ENCODE data around the gene APH1A. TPM values are rescaled to one million over a fixed set of nuclear protein-coding genes. Genes with fewer than 3 reads are reported as not detected.
"Not testable (repeated sequence)": the region's sequence is repeated elsewhere in the genome, so short reads cannot be mapped to it uniquely, and the experiment has no call there.

The APH1A gene
- 82.6 and 85.0 TPM in 2 replicates for total RNA-seq (2012; rRNA removed)

GRCh38 chr1:150268705-150269403 is at the start of gene APH1A:
TSS of gene APH1A (minus strand) at chr1:150269016. CDS start at chr1:150268810, 206 bp downstream.
- Histone ChIP-seq H3K36me3 (ENCODE audit: insufficient read depth, low read length) (peaks cover 30% of the 10 kb centered on the region), H3K4me1 (ENCODE audit: control insufficient read depth, insufficient read depth, low read length) (peaks cover 22% of the 10 kb centered on the region), H3K4me3 (ENCODE audit: low read length) (peak within 1 kb of the TSS; percentile 94), H3K4me2 (ENCODE audit: low read length) (peak within 1 kb of the TSS; percentile 94), H3K9me3 (replicated peaks; ENCODE audit: low read length) (no peaks in the 10 kb centered on the region), H3K27me3 (ENCODE audit: control insufficient read depth, insufficient read depth, low read length) (no peaks in the 10 kb centered on the region), H3K9ac (ENCODE audit: low read depth, low read length) (peak within 1 kb of the TSS; percentile 98)

DNA sequence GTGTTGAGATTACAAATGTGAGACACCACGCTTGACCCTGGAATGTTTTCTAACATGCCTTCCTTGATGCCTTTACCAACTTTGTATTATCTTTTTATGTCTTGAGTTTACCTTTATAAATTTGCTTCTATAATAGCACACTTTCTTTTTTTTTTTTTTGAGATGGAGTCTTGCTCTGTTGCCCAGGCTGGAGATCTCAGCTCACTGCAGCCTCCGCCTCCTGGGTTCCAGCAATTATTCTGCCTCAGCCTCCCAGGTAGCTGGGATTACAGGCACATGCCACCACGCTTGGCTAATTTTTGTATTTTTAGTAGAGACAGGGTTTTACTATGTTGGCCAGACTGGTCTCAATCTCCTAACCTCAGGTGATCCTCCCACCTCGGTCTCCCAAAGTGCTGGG is 45.9 kb upstream of the APH1A start:
- H3K9me3 ChIP-seq (replicated peaks; ENCODE audit: low read length); H3K4me3 ChIP-seq (ENCODE audit: low read length); H3K4me2 ChIP-seq (ENCODE audit: low read length); H3K36me3 ChIP-seq (ENCODE audit: insufficient read depth, low read length); H3K27me3 ChIP-seq (ENCODE audit: control insufficient read depth, insufficient read depth, low read length); H3K4me1 ChIP-seq (ENCODE audit: control insufficient read depth, insufficient read depth, low read length); H3K9ac ChIP-seq (ENCODE audit: low read depth, low read length): not testable (repeated sequence)

DNA sequence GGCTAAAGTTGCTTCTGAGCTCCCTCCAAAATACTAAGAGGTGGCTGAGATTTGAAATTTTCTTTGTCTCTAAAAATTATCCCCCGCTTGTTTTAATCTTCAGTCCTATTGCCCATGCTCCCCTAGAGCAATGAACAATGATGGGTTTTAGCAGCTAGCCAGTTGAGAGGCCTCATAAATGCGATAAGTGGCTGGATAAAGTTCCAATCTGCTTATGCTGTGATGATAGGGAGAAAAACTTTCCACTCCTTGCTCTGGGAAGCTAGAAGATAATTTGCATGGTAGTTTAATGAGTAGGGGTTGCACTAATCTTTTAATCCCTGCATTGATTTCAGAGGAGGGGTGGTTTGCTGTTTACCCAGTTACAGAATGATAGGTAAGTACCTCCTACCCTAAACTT is 42.9 kb upstream of the APH1A start:
- no peak overlapping the region for H3K4me2 ChIP-seq (ENCODE audit: low read length)
- H3K4me3 ChIP-seq (ENCODE audit: low read length), result no peak overlapping the region
- H3K27me3 ChIP-seq (ENCODE audit: control insufficient read depth, insufficient read depth, low read length), result no peaks in the 10 kb centered on the region
- H3K4me1 ChIP-seq (ENCODE audit: control insufficient read depth, insufficient read depth, low read length), result no peaks in the 10 kb centered on the region
- H3K9ac ChIP-seq (ENCODE audit: low read depth, low read length), result no peak overlapping the region
- H3K36me3 ChIP-seq (ENCODE audit: insufficient read depth, low read length), result peaks cover 11% of the 10 kb centered on the region
- no peaks in the 10 kb centered on the region for H3K9me3 ChIP-seq (replicated peaks; ENCODE audit: low read length)

GRCh38 chr1:150309758-150310508 is 41.1 kb upstream of the APH1A start:
- Histone ChIP-seq H3K9me3 (replicated peaks; ENCODE audit: low read length) (no peaks in the 10 kb centered on the region), H3K4me1 (ENCODE audit: control insufficient read depth, insufficient read depth, low read length) (no peaks in the 10 kb centered on the region), H3K9ac (ENCODE audit: low read depth, low read length) (no peak overlapping the region), H3K27me3 (ENCODE audit: control insufficient read depth, insufficient read depth, low read length) (no peaks in the 10 kb centered on the region), H3K4me2 (ENCODE audit: low read length) (no peak overlapping the region), H3K4me3 (ENCODE audit: low read length) (no peak overlapping the region), H3K36me3 (ENCODE audit: insufficient read depth, low read length) (peaks cover 11% of the 10 kb centered on the region)

- not testable (repeated sequence) for H3K27me3 ChIP-seq (ENCODE audit: control insufficient read depth, insufficient read depth, low read length); H3K9ac ChIP-seq (ENCODE audit: low read depth, low read length); H3K4me3 ChIP-seq (ENCODE audit: low read length); H3K4me1 ChIP-seq (ENCODE audit: control insufficient read depth, insufficient read depth, low read length); H3K4me2 ChIP-seq (ENCODE audit: low read length); H3K9me3 ChIP-seq (replicated peaks; ENCODE audit: low read length)
- peaks cover 13% of the 10 kb centered on the region for H3K36me3 ChIP-seq (ENCODE audit: insufficient read depth, low read length)
Observed at GRCh38 chr1:150308585-150308984, 39.8 kb upstream of the APH1A start.

DNA sequence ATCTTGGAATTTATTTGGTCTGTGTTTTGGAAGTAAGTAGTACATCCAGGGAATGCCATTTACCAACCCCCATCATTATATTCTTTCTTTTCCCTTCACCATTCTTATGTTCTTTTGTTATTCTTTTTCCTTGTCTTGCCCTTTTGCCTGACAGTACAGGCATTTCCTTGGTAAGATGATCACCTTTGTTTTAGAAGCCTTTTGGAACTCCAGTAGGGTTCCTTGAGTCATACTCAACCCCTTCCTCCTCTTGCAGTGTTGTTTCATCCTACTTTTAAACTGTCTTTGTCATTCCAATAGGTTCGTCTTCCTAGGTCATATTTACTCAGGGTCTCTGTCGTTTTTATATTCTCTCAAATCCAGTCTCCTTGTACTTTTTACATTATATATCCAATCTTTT is 34.1 kb upstream of the APH1A start:
- peaks cover 33% of the 10 kb centered on the region for H3K36me3 ChIP-seq (ENCODE audit: insufficient read depth, low read length)
- H3K4me2 ChIP-seq (ENCODE audit: low read length), result no peak overlapping the region
- H3K9me3 ChIP-seq (replicated peaks; ENCODE audit: low read length), result no peaks in the 10 kb centered on the region

GRCh38 chr1:150302338-150302737 is 33.5 kb upstream of the APH1A start:
- no peaks in the 10 kb centered on the region for H3K9me3 ChIP-seq (replicated peaks; ENCODE audit: low read length)
- H3K4me2 ChIP-seq (ENCODE audit: low read length), result no peak overlapping the region
- H3K27me3 ChIP-seq (ENCODE audit: control insufficient read depth, insufficient read depth, low read length), result no peaks in the 10 kb centered on the region
- no peak overlapping the region for H3K4me3 ChIP-seq (ENCODE audit: low read length)
- peaks cover 28% of the 10 kb centered on the region for H3K36me3 ChIP-seq (ENCODE audit: insufficient read depth, low read length)
- H3K9ac ChIP-seq (ENCODE audit: low read depth, low read length), result no peak overlapping the region
- H3K4me1 ChIP-seq (ENCODE audit: control insufficient read depth, insufficient read depth, low read length), result no peaks in the 10 kb centered on the region

More for the DNA sequence above, 34.1 kb upstream of the APH1A start:
- H3K9ac ChIP-seq (ENCODE audit: low read depth, low read length), result no peak overlapping the region
- no peak overlapping the region for H3K4me3 ChIP-seq (ENCODE audit: low read length)
- no peaks in the 10 kb centered on the region for H3K4me1 ChIP-seq (ENCODE audit: control insufficient read depth, insufficient read depth, low read length)
- H3K27me3 ChIP-seq (ENCODE audit: control insufficient read depth, insufficient read depth, low read length), result no peaks in the 10 kb centered on the region

DNA sequence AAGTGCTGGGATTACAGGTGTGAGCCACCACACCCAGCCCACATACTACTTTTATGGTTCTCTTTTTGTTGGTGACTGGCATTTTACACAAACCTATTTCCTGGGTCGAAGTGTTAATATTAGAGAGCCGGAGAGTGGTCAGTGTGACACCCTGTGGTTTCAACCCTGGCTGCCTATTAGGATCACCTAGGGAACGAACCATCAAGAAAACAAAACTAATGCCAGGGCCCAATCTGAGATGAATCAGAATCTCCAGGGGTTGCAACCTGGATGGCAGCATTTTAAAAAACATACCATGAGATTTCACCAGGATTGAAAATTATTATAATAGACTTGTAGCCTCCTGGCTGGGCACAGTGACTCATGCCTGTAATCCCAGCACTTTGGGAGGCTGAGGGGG is 30.9 kb upstream of the APH1A start:
- peaks cover 4% of the 10 kb centered on the region for H3K4me1 ChIP-seq (ENCODE audit: control insufficient read depth, insufficient read depth, low read length)
- peaks cover 39% of the 10 kb centered on the region for H3K36me3 ChIP-seq (ENCODE audit: insufficient read depth, low read length)
- H3K9ac ChIP-seq (ENCODE audit: low read depth, low read length), result no peak overlapping the region
- H3K27me3 ChIP-seq (ENCODE audit: control insufficient read depth, insufficient read depth, low read length), result no peaks in the 10 kb centered on the region
- H3K4me2 ChIP-seq (ENCODE audit: low read length), result no peak overlapping the region
- no peak overlapping the region for H3K4me3 ChIP-seq (ENCODE audit: low read length)
- H3K9me3 ChIP-seq (replicated peaks; ENCODE audit: low read length), result no peaks in the 10 kb centered on the region

GRCh38 chr1:150295476-150295875 is 26.7 kb upstream of the APH1A start:
- no peaks in the 10 kb centered on the region for H3K27me3 ChIP-seq (ENCODE audit: control insufficient read depth, insufficient read depth, low read length)
- H3K4me2 ChIP-seq (ENCODE audit: low read length), result peak overlapping the region; percentile 5
- H3K4me3 ChIP-seq (ENCODE audit: low read length), result no peak overlapping the region
- peaks cover 9% of the 10 kb centered on the region for H3K4me1 ChIP-seq (ENCODE audit: control insufficient read depth, insufficient read depth, low read length)
- H3K36me3 ChIP-seq (ENCODE audit: insufficient read depth, low read length), result peaks cover 17% of the 10 kb centered on the region
- H3K9me3 ChIP-seq (replicated peaks; ENCODE audit: low read length), result no peaks in the 10 kb centered on the region
- no peak overlapping the region for H3K9ac ChIP-seq (ENCODE audit: low read depth, low read length)

DNA sequence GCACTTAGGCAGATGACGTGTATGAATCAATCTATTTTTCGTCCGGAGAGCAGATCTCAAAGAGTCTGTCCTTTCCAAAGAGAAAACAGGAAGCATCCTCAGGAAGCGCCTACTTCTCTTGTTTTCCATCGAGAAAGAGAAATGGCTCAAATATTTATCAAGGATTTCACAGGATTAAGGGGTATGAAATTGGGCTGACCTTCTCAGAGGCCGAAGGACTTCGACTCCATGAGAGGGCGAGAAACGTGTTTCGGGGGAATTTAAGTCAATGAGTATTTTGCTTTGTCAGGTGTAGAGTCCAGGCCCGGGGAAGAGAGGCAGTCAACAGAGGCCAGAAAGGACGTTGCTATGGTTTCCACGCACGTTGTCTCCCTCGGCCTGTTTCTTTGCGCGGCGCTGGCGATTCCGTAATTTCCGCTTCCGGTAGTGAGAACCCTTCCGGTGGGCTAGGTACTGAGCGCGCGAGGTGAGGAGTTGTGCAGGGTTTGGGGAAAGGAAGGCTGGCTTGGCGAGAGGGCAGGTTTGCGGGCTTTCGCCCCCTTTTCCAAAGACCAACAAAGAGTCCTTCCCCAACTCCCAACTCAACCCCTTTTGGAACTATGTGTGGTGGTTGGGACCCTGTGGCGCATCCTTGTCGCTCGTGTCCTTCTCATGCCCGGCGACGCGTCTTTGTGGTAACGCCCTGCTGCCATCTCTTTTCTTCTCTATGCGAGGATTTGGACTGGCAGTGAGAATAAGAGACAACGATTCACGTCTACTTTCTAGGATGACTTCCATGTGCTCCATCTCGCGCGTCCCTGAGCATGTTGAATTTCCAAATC is 24.8 kb upstream of the APH1A start, which contains the start of gene MRPS21:
Gene MRPS21, plus strand, starts transcription at position 429 of the 821 bp plus-strand sequence. CDS start 506 bp downstream, outside the sequence.
- Histone ChIP-seq H3K36me3 (ENCODE audit: insufficient read depth, low read length) (peaks cover 15% of the 10 kb centered on the region), H3K9me3 (replicated peaks; ENCODE audit: low read length) (no peaks in the 10 kb centered on the region), H3K4me1 (ENCODE audit: control insufficient read depth, insufficient read depth, low read length) (peaks cover 9% of the 10 kb centered on the region), H3K27me3 (ENCODE audit: control insufficient read depth, insufficient read depth, low read length) (no peaks in the 10 kb centered on the region), H3K4me2 (ENCODE audit: low read length) (peak within 1 kb of the TSS; percentile 84), H3K4me3 (ENCODE audit: low read length) (peak within 1 kb of the TSS; percentile 80), H3K9ac (ENCODE audit: low read depth, low read length) (peak within 1 kb of the TSS; percentile 84)

DNA sequence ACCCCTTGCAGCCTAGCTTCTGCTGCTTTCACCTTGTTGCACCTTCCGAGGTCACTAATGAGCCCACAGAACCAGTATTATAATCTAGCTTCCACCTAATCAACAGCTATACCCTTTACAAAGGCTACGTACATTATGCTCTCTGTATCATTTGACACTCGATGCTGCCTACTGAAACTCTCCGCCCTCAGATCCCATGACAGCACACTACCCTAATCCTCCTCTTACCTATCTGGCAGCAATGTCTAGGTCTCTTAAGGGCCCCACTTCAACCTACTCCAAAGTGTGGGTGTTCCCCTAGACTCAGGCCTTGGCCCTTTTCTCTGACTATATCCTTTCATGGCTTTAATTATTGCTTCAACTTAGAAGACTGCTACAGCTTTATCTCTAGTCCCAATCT is 20.0 kb upstream of the APH1A start:
- no peak overlapping the region for H3K4me3 ChIP-seq (ENCODE audit: low read length)
- H3K36me3 ChIP-seq (ENCODE audit: insufficient read depth, low read length), result no peaks in the 10 kb centered on the region
- no peak overlapping the region for H3K4me2 ChIP-seq (ENCODE audit: low read length)
- H3K27me3 ChIP-seq (ENCODE audit: control insufficient read depth, insufficient read depth, low read length), result no peaks in the 10 kb centered on the region
- no peaks in the 10 kb centered on the region for H3K9me3 ChIP-seq (replicated peaks; ENCODE audit: low read length)
- H3K9ac ChIP-seq (ENCODE audit: low read depth, low read length), result no peak overlapping the region
- H3K4me1 ChIP-seq (ENCODE audit: control insufficient read depth, insufficient read depth, low read length), result peaks cover 5% of the 10 kb centered on the region

All from skeletal muscle satellite cell (primary cell).